Measurements from ENCODE around the gene MAOB. TPM values are rescaled to one million over a fixed set of nuclear protein-coding genes. Genes with fewer than 3 reads are reported as not detected.

The MAOB gene
- total and polyA plus RNA-seq, 10 of the 15 experiments (the other 5 are each of a cell fraction or from before 2014, with no cell fraction given) = 0.21 TPM; not detected in 9

GRCh38 chrX:43813319-43813718, 68.9 kb downstream of the MAOB start (continued):
- TF ChIP-seq, protein P1, sequence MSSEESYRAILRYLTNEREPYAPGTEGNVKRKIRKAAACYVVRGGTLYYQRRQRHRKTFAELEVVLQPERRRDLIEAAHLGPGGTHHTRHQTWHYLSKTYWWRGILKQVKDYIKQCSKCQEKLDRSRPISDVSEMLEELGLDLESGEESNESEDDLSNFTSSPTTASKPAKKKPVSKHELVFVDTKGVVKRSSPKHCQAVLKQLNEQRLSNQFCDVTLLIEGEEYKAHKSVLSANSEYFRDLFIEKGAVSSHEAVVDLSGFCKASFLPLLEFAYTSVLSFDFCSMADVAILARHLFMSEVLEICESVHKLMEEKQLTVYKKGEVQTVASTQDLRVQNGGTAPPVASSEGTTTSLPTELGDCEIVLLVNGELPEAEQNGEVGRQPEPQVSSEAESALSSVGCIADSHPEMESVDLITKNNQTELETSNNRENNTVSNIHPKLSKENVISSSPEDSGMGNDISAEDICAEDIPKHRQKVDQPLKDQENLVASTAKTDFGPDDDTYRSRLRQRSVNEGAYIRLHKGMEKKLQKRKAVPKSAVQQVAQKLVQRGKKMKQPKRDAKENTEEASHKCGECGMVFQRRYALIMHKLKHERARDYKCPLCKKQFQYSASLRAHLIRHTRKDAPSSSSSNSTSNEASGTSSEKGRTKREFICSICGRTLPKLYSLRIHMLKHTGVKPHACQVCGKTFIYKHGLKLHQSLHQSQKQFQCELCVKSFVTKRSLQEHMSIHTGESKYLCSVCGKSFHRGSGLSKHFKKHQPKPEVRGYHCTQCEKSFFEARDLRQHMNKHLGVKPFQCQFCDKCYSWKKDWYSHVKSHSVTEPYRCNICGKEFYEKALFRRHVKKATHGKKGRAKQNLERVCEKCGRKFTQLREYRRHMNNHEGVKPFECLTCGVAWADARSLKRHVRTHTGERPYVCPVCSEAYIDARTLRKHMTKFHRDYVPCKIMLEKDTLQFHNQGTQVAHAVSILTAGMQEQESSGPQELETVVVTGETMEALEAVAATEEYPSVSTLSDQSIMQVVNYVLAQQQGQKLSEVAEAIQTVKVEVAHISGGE (CRISPR knock-in tag; IDR thresholded peaks at IDR 0.05) = no peak

GRCh38 chrX:43809463-43809862, 72.8 kb downstream of the MAOB start:
- H3K27me3 ChIP-seq (replicated peaks in 1 of 2; ENCODE audit: control insufficient read depth in 2 of 2, insufficient read depth in 2 of 2, low read length in 1 of 2) = no peaks in the 10 kb centered on the region
- ChIA-PET POLR2A (no interaction called here), CTCF (no interaction called here), RAD21 (ENCODE audit: unreplicated experiment) (no interaction called here), SMC1A (ENCODE audit: uncharacterized antibody, unreplicated experiment) (no interaction called here)
- FAIRE-seq (no peak), ATAC-seq (no peak), DNase-seq (ENCODE audit: low read depth, low spot score) (no peak)
- H3K9ac ChIP-seq (ENCODE audit: control insufficient read depth, insufficient read depth, low read length) = no peak overlapping the region
- intact Hi-C loops (cut with micrococcal nuclease; ENCODE audit: unreplicated experiment) (no loop called here), in situ Hi-C loops (cut with MboI) (no loop called here)
- no peaks in the 10 kb centered on the region for H3K79me2 ChIP-seq (ENCODE audit: control insufficient read depth, insufficient read depth, low read length)
- H3K36me3 ChIP-seq (ENCODE audit: control insufficient read depth in 2 of 2, insufficient read depth in 2 of 2, low read length in 1 of 2) = no peaks in the 10 kb centered on the region
- H2AFZ ChIP-seq (ENCODE audit: control insufficient read depth, low read depth, low read length) = no peak overlapping the region
- no peak overlapping the region for H3K4me3 ChIP-seq
- H3K27ac ChIP-seq (ENCODE audit: control insufficient read depth, insufficient read depth) = no peak overlapping the region
- no peak overlapping the region for H3K4me2 ChIP-seq (ENCODE audit: control insufficient read depth, insufficient read depth)
- no peaks in the 10 kb centered on the region for H3K4me1 ChIP-seq (ENCODE audit: control insufficient read depth, insufficient read depth, low read length)
- no TSS peak for BruUV-seq (replicated peaks)
- H4K20me1 ChIP-seq (ENCODE audit: control insufficient read depth, insufficient read depth) = no peaks in the 10 kb centered on the region; the same call in 1 of the 2 replicates
- H3K9me3 ChIP-seq (replicated peaks; ENCODE audit: control insufficient read depth, insufficient read depth, low read length) = no peaks in the 10 kb centered on the region
- TF ChIP-seq, protein P2, sequence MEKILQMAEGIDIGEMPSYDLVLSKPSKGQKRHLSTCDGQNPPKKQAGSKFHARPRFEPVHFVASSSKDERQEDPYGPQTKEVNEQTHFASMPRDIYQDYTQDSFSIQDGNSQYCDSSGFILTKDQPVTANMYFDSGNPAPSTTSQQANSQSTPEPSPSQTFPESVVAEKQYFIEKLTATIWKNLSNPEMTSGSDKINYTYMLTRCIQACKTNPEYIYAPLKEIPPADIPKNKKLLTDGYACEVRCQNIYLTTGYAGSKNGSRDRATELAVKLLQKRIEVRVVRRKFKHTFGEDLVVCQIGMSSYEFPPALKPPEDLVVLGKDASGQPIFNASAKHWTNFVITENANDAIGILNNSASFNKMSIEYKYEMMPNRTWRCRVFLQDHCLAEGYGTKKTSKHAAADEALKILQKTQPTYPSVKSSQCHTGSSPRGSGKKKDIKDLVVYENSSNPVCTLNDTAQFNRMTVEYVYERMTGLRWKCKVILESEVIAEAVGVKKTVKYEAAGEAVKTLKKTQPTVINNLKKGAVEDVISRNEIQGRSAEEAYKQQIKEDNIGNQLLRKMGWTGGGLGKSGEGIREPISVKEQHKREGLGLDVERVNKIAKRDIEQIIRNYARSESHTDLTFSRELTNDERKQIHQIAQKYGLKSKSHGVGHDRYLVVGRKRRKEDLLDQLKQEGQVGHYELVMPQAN (conservative IDR thresholded peaks at IDR 0.05) = no peak
- TF ChIP-seq MXI1 (IDR thresholded peaks at IDR 0.05; ENCODE audit: low read depth, low read length) (no peak), RBBP5 (conservative IDR thresholded peaks at IDR 0.05) (no peak), RAD51 (IDR thresholded peaks at IDR 0.05) (no peak), ZBTB4 (CRISPR knock-in tag; IDR thresholded peaks at IDR 0.05) (no peak), ASH2L (IDR thresholded peaks at IDR 0.05; ENCODE audit: borderline replicate concordance, low read depth) (no peak), NR2C1 (IDR thresholded peaks at IDR 0.05) (no peak), ZBED1 (IDR thresholded peaks at IDR 0.05; ENCODE audit: borderline replicate concordance) (no peak)
- TF ChIP-seq, protein P3, sequence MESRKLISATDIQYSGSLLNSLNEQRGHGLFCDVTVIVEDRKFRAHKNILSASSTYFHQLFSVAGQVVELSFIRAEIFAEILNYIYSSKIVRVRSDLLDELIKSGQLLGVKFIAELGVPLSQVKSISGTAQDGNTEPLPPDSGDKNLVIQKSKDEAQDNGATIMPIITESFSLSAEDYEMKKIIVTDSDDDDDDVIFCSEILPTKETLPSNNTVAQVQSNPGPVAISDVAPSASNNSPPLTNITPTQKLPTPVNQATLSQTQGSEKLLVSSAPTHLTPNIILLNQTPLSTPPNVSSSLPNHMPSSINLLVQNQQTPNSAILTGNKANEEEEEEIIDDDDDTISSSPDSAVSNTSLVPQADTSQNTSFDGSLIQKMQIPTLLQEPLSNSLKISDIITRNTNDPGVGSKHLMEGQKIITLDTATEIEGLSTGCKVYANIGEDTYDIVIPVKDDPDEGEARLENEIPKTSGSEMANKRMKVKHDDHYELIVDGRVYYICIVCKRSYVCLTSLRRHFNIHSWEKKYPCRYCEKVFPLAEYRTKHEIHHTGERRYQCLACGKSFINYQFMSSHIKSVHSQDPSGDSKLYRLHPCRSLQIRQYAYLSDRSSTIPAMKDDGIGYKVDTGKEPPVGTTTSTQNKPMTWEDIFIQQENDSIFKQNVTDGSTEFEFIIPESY (IDR thresholded peaks at IDR 0.05) = no peak
